ENCODE data around the gene AGFG1.

- TF ChIP-seq CTCF (IDR thresholded peaks at IDR 0.05), result no peak
- no peak for TF ChIP-seq POLR2A (IDR thresholded peaks at IDR 0.05)
Measured at GRCh38 chr2:227509824-227510619, 38.1 kb downstream of the AGFG1 start.

Data from testis (tissue), 2 donors.